NT2/D1 (cell line): ENCODE results near the gene PEAR1.

Source experiments
- DNase-seq: peaks from one replicate; pipeline ENCODE4 v3.0.0-alpha.2; 2011; ENCODE audit warnings: low read depth, low spot score
- H3K27me3 ChIP-seq: 2 replicates; pipeline ENCODE4 v1.6.0; 2011; ENCODE audit warnings: mild to moderate bottlenecking; ENCODE audit not compliant: insufficient read length, insufficient read depth
- H3K36me3 ChIP-seq: 2 replicates; pipeline ENCODE4 v1.6.1; 2011; ENCODE audit warnings: mild to moderate bottlenecking, low read length, mixed read lengths; ENCODE audit not compliant: insufficient read depth, insufficient read length
- H3K4me1 ChIP-seq: 2 replicates; pipeline ENCODE4 v1.5.1; 2011; ENCODE audit not compliant: insufficient read depth, insufficient read length
- H3K4me3 ChIP-seq: 2 replicates; pipeline ENCODE4 v1.5.1; 2011; ENCODE audit warnings: low read depth; ENCODE audit not compliant: insufficient read length
- H3K9ac ChIP-seq: 2 replicates; pipeline ENCODE4 v1.6.0; 2011; ENCODE audit warnings: low read depth; ENCODE audit not compliant: insufficient read length
- H3K9me3 ChIP-seq: 2 replicates; pipeline ENCODE4 v1.5.1; 2011; ENCODE audit warnings: mild to moderate bottlenecking, low read length; ENCODE audit not compliant: insufficient read depth
- SUZ12 ChIP-seq: IDR thresholded peaks from 2 replicates; pipeline ENCODE4 v1.6.1; 2011; ENCODE audit not compliant: insufficient read length, insufficient read depth; ENCODE audit errors: extremely low read depth
- YY1 ChIP-seq: IDR thresholded peaks from 2 replicates; pipeline ENCODE4 v1.6.1; 2011; ENCODE audit not compliant: insufficient read length, insufficient read depth
- ZNF274 ChIP-seq: IDR thresholded peaks from 2 replicates; pipeline ENCODE4 v1.6.1; 2011; ENCODE audit warnings: mild to moderate bottlenecking, low read depth, low read length

The PEAR1 gene

DNA sequence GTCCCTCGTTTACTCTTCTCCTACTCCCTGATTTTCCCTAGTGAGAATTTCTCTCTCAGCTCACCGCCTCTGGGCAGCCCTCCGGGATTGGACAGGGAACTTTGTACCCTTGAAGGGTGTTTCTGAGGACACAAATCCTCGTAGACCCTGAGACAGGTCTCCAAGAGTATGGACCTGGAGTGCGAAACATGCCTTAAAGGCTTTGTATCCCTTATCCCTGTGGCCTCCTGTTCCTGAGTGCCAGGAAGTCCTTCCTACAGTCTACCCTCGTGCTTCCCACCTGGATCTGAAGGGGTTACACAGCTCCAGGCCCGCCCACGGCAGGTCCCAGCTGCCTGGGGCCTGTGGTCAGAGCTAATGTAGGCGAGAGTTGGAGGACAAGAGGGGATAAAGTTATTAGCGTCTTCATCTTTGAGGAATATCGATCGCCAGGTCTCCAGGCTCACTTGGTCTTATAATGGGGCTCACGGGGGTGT is 7.6 kb upstream of the PEAR1 start:
- Histone ChIP-seq H3K4me3 (no peak overlapping the region), H3K9ac (no peak overlapping the region), H3K27me3 (peaks cover 2% of the 10 kb centered on the region), H3K9me3 (no peaks in the 10 kb centered on the region), H3K36me3 (no peaks in the 10 kb centered on the region), H3K4me1 (peaks cover 53% of the 10 kb centered on the region)
- no peak for TF ChIP-seq SUZ12
- TF ChIP-seq ZNF274, result no peak
- no peak for TF ChIP-seq YY1
- no peak for DNase-seq

DNA sequence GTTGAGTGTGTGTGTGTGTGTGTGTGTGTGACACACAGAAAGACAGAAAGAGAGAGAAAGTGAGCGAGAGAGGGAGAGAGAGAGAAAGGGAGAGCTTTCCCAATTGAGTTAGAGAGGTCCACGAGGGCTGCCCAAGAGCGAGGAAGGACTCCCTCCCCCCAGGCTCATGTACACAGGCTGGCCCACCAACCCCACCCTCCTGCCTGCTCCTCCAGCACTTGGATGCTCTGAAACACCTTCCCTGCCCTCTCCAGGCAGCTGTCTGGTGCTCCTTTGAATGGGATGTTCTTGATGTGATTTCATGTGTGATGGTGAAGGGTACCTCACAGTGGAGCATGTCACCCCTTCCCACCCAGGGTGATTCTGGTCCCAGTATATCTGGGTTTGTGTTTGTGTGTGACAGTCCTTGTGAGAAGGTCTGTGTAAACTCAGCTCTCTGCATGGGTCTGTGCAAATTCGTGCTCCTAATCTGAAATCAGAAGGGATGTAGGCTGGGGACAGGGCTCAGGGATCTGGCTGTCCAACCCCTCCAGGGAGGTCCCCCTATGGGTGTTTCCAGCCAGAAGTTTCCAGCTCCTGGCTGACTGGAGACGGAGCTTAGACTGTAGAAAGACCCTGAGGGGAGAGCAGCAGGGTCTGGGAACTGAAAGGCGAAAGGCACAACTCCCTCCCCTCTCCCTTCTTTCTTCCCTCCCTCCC is 6.8 kb upstream of the PEAR1 start:
- no peak for TF ChIP-seq YY1
- TF ChIP-seq SUZ12, result no peak
- no peak for TF ChIP-seq ZNF274
- Histone ChIP-seq H3K4me3 (no peak overlapping the region), H3K4me1 (peaks cover 49% of the 10 kb centered on the region), H3K9me3 (no peaks in the 10 kb centered on the region), H3K9ac (no peak overlapping the region), H3K27me3 (peaks cover 8% of the 10 kb centered on the region), H3K36me3 (no peaks in the 10 kb centered on the region)
- no peak for DNase-seq

DNA sequence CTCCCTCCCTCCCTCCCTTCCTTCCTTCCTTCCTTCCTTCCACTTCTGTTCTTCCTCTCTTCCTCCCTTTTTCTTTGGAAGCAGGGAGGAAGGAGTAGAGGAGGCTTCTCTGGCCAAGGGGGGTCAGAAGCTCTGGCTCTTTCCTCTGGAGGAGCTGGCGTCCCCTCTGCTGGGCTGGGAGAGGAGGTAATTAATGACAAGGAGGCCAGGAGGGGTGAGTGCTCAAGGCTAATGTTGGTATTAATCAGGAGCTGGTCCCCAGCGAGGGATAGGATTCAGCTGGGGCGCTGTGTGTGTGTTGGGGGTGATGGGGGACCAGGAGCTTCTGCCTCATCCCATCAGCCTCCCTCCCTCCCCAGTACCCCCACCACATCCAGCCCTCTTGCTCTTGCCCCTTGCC is 6.2 kb upstream of the PEAR1 start:
- no peaks in the 10 kb centered on the region for H3K36me3 ChIP-seq
- H3K4me1 ChIP-seq, result peaks cover 45% of the 10 kb centered on the region
- TF ChIP-seq SUZ12 (no peak), ZNF274 (no peak), YY1 (no peak)
- H3K4me3 ChIP-seq, result peak overlapping the region; percentile 8
- no peak overlapping the region for H3K9ac ChIP-seq
- no peaks in the 10 kb centered on the region for H3K9me3 ChIP-seq
- no peak for DNase-seq
- H3K27me3 ChIP-seq, result peaks cover 12% of the 10 kb centered on the region

DNA sequence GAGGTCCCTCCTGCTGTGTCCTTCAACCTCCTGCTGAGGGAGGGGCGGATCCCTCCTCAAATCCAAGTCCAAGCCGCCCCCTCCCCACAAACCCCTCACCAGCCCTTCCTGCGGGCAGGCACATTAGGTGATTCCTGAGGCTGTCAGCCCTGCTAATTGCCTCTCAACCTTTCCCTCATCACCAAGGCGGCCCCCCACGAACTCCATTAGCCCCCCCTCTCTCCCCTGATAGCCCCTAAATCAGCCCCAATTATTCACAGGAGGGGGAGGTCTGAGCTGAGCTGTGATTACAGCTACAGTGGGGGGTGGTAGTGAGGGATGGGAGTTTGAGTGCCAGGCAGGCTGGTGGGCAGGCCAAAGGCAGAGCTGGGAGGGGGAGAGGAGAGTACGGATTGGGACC is 5.8 kb upstream of the PEAR1 start:
- H3K4me3 ChIP-seq, result no peak overlapping the region
- H3K4me1 ChIP-seq, result peaks cover 42% of the 10 kb centered on the region
- no peaks in the 10 kb centered on the region for H3K36me3 ChIP-seq
- H3K9ac ChIP-seq, result peak overlapping the region; percentile 53
- TF ChIP-seq SUZ12 (no peak), ZNF274 (no peak), YY1 (no peak)
- H3K27me3 ChIP-seq, result peaks cover 12% of the 10 kb centered on the region
- no peaks in the 10 kb centered on the region for H3K9me3 ChIP-seq
- DNase-seq, result no peak

DNA sequence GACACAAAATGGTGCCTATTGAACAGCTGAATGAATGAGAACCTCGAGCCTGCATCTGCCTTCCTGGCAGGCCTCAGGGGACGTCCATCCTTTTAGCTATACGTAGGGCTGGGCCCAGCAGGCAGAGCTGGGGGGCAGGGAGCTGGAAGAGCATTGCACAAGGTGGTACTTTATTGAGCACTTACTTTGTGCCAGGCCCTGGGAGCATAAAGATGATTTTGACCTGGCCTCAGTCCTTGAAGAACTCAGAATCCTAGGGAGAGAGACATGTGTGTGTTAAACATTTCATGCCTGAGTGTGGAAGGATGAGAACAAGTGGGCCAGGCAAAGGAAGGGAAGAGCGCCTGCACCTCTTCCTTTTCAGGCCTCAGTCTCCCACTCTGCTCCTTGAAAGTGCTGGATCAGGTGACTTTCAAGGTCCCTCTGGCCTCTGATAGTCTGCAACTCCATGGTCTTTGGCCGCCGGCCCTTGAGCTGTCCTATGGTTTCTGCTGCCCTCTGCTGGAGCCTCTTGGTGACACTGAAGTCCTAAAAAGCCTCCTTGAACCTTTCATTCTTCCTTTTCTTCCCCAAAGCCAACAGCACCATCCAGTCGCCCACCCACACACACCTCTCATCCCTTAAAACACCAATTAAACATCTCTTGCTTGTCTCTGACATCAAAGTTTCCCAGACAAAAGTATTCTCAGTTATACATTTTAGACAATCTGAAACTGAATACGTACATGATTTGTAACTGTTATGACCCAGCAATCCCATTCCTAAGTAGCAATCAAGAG is 3.5 kb upstream of the PEAR1 start:
- H3K36me3 ChIP-seq, result no peaks in the 10 kb centered on the region
- H3K4me1 ChIP-seq, result peaks cover 43% of the 10 kb centered on the region
- peaks cover 20% of the 10 kb centered on the region for H3K27me3 ChIP-seq
- TF ChIP-seq YY1 (no peak), ZNF274 (no peak), SUZ12 (no peak)
- DNase-seq, result peak; percentile 97
- no peak overlapping the region for H3K9ac ChIP-seq
- no peak overlapping the region for H3K4me3 ChIP-seq
- no peaks in the 10 kb centered on the region for H3K9me3 ChIP-seq

DNA sequence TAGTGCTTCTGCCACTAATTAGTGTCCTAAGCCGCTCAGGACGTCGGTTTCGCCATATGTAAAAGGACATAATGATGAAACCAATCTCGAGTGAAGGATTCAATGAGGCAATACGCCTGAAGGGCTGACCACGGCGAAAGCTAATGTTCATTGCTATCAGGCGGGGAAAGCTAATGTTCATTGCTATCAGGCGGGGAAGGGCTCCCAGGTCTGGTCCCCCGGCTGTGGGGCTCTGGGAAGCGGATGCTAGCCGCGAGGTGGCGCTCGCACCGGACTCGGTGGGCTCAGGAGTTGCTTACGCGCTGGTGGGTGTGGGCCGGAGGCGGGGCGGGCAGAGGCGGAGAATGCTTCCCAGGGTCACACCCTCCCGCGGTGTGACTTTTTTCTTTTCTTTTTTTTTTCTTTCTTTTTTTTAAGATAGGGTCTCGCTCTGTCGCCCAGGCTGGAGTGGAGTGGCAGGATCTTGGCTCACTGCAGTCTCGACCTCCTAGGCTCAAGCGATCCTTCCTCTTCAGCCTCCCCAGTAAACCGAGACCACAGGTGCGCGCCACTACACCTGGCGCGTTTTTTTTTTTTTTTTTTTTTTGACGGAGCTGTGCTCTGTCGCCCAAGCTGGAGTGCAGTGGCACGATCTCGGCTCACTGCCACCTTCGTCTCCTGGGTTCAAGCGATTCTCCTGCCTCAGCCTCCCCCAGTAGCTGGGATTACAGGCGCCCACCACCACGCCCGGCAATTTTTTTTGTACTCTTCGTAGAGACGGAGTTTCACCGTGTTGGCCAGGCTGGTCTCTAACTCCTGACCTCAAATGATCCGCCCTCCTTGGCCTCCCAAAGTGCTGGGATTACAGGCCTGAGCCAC is 1.1 kb upstream of the PEAR1 start:
- Histone ChIP-seq H3K4me1 (peaks cover 38% of the 10 kb centered on the region), H3K27me3 (peaks cover 20% of the 10 kb centered on the region), H3K9me3 (no peaks in the 10 kb centered on the region), H3K36me3 (no peaks in the 10 kb centered on the region), H3K9ac (peak overlapping the region; percentile 66), H3K4me3 (no peak overlapping the region)
- peak; percentile 95 for DNase-seq
- no peak for TF ChIP-seq ZNF274
- TF ChIP-seq SUZ12, result no peak
- no peak for TF ChIP-seq YY1

DNA sequence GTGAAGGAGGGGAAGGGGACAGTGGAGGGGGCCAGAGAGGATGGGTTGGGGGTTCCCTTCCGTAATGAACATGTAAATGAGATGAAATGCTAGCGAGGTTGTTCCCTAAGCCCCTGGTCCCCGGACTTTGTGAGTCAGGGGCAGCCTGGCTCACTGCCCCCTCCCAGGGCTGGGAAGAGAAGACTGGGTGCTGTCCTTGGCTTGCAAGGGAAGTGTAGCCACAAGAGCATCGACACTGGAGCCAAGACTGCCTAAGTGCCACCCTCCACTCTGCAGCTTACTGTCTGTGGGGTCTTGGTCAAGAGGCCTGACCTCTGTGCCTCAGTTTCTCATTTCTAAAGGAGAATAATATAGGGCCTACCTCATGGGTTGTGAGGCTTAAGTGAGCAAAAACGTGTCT is 483 bp downstream of the PEAR1 start:
- Histone ChIP-seq H3K4me1 (peaks cover 38% of the 10 kb centered on the region), H3K9me3 (no peaks in the 10 kb centered on the region), H3K27me3 (peaks cover 20% of the 10 kb centered on the region), H3K36me3 (no peaks in the 10 kb centered on the region), H3K4me3 (peak overlapping the region; percentile 35), H3K9ac (peak overlapping the region; percentile 66)
- no peak for TF ChIP-seq ZNF274
- TF ChIP-seq YY1, result no peak
- TF ChIP-seq SUZ12, result no peak
- no peak for DNase-seq
